Measurements from ENCODE around the gene C9orf85. TPM values are rescaled to one million over a fixed set of nuclear protein-coding genes. Genes with fewer than 3 reads are reported as not detected.

C9orf85 gene
- total RNA-seq, 1 experiment from 2014 or later: 20.2 TPM

GRCh38 chr9:71977003-71977402 is 65.6 kb downstream of the C9orf85 start:
- Mint-ChIP-seq H3K36me3 (peaks cover 11% of the 10 kb centered on the region), H3K27me3 (ENCODE audit: low read depth) (no peaks in the 10 kb centered on the region), H3K4me3 (no peak overlapping the region), H3K27ac (no peak overlapping the region), H3K9me3 (no peaks in the 10 kb centered on the region), H3K4me1 (peaks cover 6% of the 10 kb centered on the region; the same call in 1 of the 2 replicates)
- POLR2A ChIA-PET: no interaction called here
- no peak for ATAC-seq
- TF ChIP-seq E2F1 (CRISPR knock-in tag; IDR thresholded peaks at IDR 0.05) (no peak), ERG (CRISPR knock-in tag; IDR thresholded peaks at IDR 0.05) (no peak), ZNF396 (CRISPR knock-in tag; IDR thresholded peaks at IDR 0.05; ENCODE audit: borderline replicate concordance) (no peak), RORB (CRISPR knock-in tag; IDR thresholded peaks at IDR 0.05) (no peak), ZNF423 (CRISPR knock-in tag; IDR thresholded peaks at IDR 0.05) (no peak), MYBL2 (CRISPR knock-in tag; IDR thresholded peaks at IDR 0.05) (no peak), CREM (CRISPR knock-in tag; IDR thresholded peaks at IDR 0.05) (no peak), GTF2I (CRISPR knock-in tag; conservative IDR thresholded peaks at IDR 0.05) (no peak), NR3C1 (CRISPR knock-in tag; conservative IDR thresholded peaks at IDR 0.05; ENCODE audit: low read depth) (no peak), KAT7 (CRISPR knock-in tag; IDR thresholded peaks at IDR 0.05; ENCODE audit: borderline replicate concordance) (no peak), EMX1 (CRISPR knock-in tag; IDR thresholded peaks at IDR 0.05) (no peak)
- TF ChIP-seq, protein P1, sequence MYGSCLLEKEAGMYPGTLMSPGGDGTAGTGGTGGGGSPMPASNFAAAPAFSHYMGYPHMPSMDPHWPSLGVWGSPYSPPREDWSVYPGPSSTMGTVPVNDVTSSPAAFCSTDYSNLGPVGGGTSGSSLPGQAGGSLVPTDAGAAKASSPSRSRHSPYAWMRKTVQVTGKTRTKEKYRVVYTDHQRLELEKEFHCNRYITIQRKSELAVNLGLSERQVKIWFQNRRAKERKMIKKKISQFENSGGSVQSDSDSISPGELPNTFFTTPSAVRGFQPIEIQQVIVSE (CRISPR knock-in tag; IDR thresholded peaks at IDR 0.05; ENCODE audit: borderline replicate concordance): no peak
- DNase-seq (ENCODE audit: low spot score): no peak
- CTCF ChIA-PET: interaction anchor here (0.6 to 2.5 kb wide), 4 partner anchors 8 to 170 kb away, joined by 3 to 8 read pairs (median 3); no protein-coding TSS in a partner anchor

DNA sequence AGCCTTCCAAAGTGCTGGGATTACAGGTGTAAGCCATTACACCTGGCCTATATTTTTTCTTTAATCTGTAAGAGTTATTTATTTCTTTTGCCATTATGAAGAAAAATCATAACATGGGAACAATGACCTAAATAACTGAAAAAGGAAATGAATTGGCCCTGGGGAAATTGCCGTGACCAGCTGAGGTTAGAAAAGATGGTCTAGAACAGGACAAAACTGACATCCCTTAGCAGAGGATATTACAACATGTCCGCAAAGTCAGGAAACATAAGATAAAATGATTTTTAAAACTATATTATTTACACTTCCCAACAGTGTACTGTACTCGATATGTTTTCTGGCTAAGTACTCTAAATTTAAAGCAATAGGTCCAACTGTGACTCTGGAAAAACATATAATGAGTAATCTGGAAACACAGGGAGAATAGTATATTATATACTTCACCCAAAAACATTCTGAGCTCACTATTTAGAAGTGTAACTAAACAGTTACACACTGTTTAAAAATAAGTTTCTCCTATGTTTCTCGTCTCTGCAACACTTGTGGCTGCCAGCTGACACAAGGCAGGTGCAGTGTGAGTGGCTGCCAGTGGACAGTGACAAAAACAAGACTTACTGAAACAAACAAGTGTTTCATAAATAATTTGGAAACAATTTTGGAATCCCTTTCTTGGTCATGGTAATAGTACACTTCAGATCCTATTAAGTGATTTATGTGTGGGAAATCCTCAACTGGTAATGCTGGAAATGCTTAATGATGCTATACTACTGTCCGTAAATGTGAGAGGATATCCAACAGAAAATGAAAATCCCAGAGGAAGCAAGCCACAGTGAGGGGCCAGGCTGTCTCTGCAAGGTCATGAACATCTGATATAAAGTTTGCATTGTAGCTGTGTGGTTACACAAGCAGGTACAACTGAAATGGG is 69.1 kb downstream of the C9orf85 start:
- no peak overlapping the region for H3K27ac Mint-ChIP-seq
- ChIA-PET POLR2A (no interaction called here), CTCF (no interaction called here)
- no peaks in the 10 kb centered on the region for H3K27me3 Mint-ChIP-seq (ENCODE audit: low read depth)
- H3K4me3 Mint-ChIP-seq: no peak overlapping the region
- TF ChIP-seq, protein P2, sequence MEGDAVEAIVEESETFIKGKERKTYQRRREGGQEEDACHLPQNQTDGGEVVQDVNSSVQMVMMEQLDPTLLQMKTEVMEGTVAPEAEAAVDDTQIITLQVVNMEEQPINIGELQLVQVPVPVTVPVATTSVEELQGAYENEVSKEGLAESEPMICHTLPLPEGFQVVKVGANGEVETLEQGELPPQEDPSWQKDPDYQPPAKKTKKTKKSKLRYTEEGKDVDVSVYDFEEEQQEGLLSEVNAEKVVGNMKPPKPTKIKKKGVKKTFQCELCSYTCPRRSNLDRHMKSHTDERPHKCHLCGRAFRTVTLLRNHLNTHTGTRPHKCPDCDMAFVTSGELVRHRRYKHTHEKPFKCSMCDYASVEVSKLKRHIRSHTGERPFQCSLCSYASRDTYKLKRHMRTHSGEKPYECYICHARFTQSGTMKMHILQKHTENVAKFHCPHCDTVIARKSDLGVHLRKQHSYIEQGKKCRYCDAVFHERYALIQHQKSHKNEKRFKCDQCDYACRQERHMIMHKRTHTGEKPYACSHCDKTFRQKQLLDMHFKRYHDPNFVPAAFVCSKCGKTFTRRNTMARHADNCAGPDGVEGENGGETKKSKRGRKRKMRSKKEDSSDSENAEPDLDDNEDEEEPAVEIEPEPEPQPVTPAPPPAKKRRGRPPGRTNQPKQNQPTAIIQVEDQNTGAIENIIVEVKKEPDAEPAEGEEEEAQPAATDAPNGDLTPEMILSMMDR (IDR thresholded peaks at IDR 0.05): no peak
- no peak for TF ChIP-seq PREB (CRISPR knock-in tag; IDR thresholded peaks at IDR 0.05; ENCODE audit: borderline replicate concordance)
- DNase-seq (ENCODE audit: low spot score) (no peak), ATAC-seq (no peak)
- no peaks in the 10 kb centered on the region for H3K9me3 Mint-ChIP-seq
- H3K4me1 Mint-ChIP-seq: peaks cover 26% of the 10 kb centered on the region
- H3K36me3 Mint-ChIP-seq: no peaks in the 10 kb centered on the region

DNA sequence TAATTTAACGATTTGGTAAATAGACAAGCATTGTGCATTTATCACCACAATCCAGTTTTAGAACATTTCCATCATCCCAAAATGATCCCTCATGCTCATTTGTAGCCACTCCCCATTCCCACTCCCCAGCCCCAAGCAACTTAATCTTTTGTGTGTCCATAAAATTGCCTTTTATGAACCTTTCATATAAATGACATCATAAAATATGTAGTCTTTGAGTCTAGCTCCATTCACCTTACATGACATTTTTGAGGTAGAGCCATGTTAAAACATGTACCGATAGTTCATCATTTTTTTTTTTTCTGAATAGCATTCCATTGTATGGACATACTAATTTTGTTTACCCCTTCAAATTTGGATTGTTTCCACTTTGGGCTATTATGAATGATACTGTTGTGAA is 70.5 kb downstream of the C9orf85 start:
- CTCF ChIA-PET: no interaction called here
- no peak for TF ChIP-seq CBFB (CRISPR knock-in tag; IDR thresholded peaks at IDR 0.05; ENCODE audit: low read depth)
- POLR2A ChIA-PET: interaction anchor here (0.6 kb wide), 1 partner anchor 130 kb away, joined by 4 read pairs; no protein-coding TSS in a partner anchor
- Mint-ChIP-seq H3K27ac (no peak overlapping the region; the same call in 1 of the 2 replicates), H3K9me3 (no peaks in the 10 kb centered on the region), H3K36me3 (no peaks in the 10 kb centered on the region), H3K4me3 (no peak overlapping the region), H3K4me1 (peaks cover 36% of the 10 kb centered on the region), H3K27me3 (ENCODE audit: low read depth) (no peaks in the 10 kb centered on the region)
- no peak for DNase-seq (ENCODE audit: low spot score)
- no peak for ATAC-seq

All from WTC11 (cell line).